ENCODE measurements around the gene RPP30. TPM values are rescaled to one million over a fixed set of nuclear protein-coding genes. Genes with fewer than 3 reads are reported as not detected.

Gene RPP30
- total RNA-seq, 1 experiment from 2014 or later, result 32.4 TPM

DNA sequence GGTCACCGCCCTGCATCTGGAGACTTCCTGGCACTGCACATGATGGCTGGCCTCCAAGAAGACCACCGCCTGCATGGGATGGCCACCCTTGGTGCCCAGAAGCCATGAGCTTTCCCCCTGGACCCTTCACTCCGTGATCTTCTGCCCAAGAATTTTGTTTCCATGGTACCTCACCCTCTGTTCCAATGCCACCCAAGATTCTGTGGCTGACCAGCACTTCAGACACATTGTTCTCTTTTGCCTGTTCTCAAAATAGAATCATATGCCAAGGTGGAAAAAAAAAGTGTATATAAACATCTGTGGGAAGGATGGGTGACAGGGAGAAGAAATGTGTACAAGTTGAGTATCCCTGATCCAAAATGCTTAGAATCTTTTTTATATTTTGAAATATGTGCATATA is 26.0 kb upstream of the RPP30 start:
- no peak overlapping the region for H3K27ac ChIP-seq
- no peak overlapping the region for H3K4me2 ChIP-seq
- no peak for DNase-seq
- TF ChIP-seq EZH2 (IDR thresholded peaks at IDR 0.05; ENCODE audit: low read depth), result no peak
- TF ChIP-seq, protein P1, sequence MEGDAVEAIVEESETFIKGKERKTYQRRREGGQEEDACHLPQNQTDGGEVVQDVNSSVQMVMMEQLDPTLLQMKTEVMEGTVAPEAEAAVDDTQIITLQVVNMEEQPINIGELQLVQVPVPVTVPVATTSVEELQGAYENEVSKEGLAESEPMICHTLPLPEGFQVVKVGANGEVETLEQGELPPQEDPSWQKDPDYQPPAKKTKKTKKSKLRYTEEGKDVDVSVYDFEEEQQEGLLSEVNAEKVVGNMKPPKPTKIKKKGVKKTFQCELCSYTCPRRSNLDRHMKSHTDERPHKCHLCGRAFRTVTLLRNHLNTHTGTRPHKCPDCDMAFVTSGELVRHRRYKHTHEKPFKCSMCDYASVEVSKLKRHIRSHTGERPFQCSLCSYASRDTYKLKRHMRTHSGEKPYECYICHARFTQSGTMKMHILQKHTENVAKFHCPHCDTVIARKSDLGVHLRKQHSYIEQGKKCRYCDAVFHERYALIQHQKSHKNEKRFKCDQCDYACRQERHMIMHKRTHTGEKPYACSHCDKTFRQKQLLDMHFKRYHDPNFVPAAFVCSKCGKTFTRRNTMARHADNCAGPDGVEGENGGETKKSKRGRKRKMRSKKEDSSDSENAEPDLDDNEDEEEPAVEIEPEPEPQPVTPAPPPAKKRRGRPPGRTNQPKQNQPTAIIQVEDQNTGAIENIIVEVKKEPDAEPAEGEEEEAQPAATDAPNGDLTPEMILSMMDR (conservative IDR thresholded peaks at IDR 0.05), result no peak
- H3K4me3 ChIP-seq, result no peak overlapping the region
- H3K27me3 ChIP-seq (ENCODE audit: insufficient read depth, low read depth), result no peaks in the 10 kb centered on the region
- ChIA-PET CTCF (no interaction called here), POLR2A (ENCODE audit: unreplicated experiment) (no interaction called here)
- no peak overlapping the region for H2AFZ ChIP-seq
- intact Hi-C loops (cut with micrococcal nuclease; ENCODE audit: unreplicated experiment), result no loop called here
- no peaks in the 10 kb centered on the region for H3K4me1 ChIP-seq (replicated peaks; ENCODE audit: insufficient read depth)
- no peaks in the 10 kb centered on the region for H3K9me2 ChIP-seq (ENCODE audit: insufficient read depth)
- no peaks in the 10 kb centered on the region for H3K36me3 ChIP-seq (ENCODE audit: low read depth)
- no TSS peak for BruUV-seq (replicated peaks)
- H3K79me2 ChIP-seq (ENCODE audit: low read depth), result no peaks in the 10 kb centered on the region
- no peaks in the 10 kb centered on the region for H3K9me3 ChIP-seq (ENCODE audit: insufficient read depth, low read depth)
- no peaks in the 10 kb centered on the region for H4K20me1 ChIP-seq (ENCODE audit: insufficient read depth)
- no peaks in the 10 kb centered on the region for H3F3A ChIP-seq (ENCODE audit: insufficient read depth, low read depth)

DNA sequence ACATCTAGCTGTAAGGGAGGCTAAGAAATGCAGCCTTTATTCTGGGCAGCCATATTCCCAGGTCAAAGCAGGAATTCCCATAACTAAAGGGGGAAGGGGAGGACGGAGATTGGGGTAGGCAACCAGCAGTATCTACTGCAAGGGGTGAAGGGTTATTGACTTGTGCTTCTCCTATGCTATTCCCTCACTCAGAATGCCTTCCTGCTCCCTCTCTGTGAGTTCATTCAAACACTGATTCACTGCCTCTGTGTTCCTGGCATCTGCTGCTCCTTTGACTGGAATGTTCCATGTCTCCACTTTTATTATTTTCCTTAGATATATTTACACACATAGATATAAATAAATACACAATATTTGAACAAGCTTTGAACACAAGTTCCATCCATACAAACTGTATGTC is 25.0 kb upstream of the RPP30 start:
- intact Hi-C loops (cut with micrococcal nuclease; ENCODE audit: unreplicated experiment), result no loop called here
- no peaks in the 10 kb centered on the region for H3K36me3 ChIP-seq (ENCODE audit: low read depth)
- ChIA-PET CTCF (no interaction called here), POLR2A (ENCODE audit: unreplicated experiment) (no interaction called here)
- BruUV-seq (replicated peaks), result no TSS peak
- no peaks in the 10 kb centered on the region for H3K79me2 ChIP-seq (ENCODE audit: low read depth)
- TF ChIP-seq EZH2 (IDR thresholded peaks at IDR 0.05; ENCODE audit: low read depth), result no peak
- TF ChIP-seq, protein P1 (conservative IDR thresholded peaks at IDR 0.05), result no peak
- H3K4me2 ChIP-seq, result no peak overlapping the region
- H3F3A ChIP-seq (ENCODE audit: insufficient read depth, low read depth), result no peaks in the 10 kb centered on the region
- H2AFZ ChIP-seq, result no peak overlapping the region
- no peaks in the 10 kb centered on the region for H3K27me3 ChIP-seq (ENCODE audit: insufficient read depth, low read depth)
- H3K4me1 ChIP-seq (replicated peaks; ENCODE audit: insufficient read depth), result no peaks in the 10 kb centered on the region
- H4K20me1 ChIP-seq (ENCODE audit: insufficient read depth), result no peaks in the 10 kb centered on the region
- no peaks in the 10 kb centered on the region for H3K9me2 ChIP-seq (ENCODE audit: insufficient read depth)
- no peak overlapping the region for H3K4me3 ChIP-seq
- no peaks in the 10 kb centered on the region for H3K9me3 ChIP-seq (ENCODE audit: insufficient read depth, low read depth)
- H3K27ac ChIP-seq, result no peak overlapping the region
- DNase-seq, result no peak

DNA sequence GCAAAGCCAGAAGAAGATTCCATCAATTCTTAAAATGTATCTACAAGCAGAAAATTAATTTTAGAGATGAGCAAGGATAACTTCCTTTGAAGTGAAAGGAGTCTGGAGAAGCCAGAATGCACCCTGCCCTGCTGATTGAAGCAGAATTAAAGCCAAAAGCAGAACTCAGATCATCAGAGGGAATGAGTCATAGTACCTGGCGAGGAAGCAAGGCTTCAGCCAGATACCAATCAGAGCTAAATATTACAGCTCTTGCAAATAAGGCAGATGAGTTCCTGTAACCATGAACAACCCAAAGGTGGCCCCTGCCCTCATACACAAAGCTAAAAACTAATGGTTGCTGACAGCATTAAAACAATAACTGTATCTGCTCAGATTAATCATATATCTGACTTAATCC is 24.3 kb upstream of the RPP30 start:
- no peaks in the 10 kb centered on the region for H3K4me1 ChIP-seq (replicated peaks; ENCODE audit: insufficient read depth)
- no peaks in the 10 kb centered on the region for H3F3A ChIP-seq (ENCODE audit: insufficient read depth, low read depth)
- DNase-seq, result peak in 1 of 2 experiments; percentile 11
- no peak overlapping the region for H2AFZ ChIP-seq
- H3K9me2 ChIP-seq (ENCODE audit: insufficient read depth), result no peaks in the 10 kb centered on the region
- H3K4me3 ChIP-seq, result no peak overlapping the region
- H3K36me3 ChIP-seq (ENCODE audit: low read depth), result no peaks in the 10 kb centered on the region
- H4K20me1 ChIP-seq (ENCODE audit: insufficient read depth), result no peaks in the 10 kb centered on the region
- no TSS peak for BruUV-seq (replicated peaks)
- ChIA-PET CTCF (interaction anchor here (0.6 kb wide), 1 partner anchor 1587 kb away, joined by 7 read pairs; no protein-coding TSS in a partner anchor), POLR2A (ENCODE audit: unreplicated experiment) (no interaction called here)
- intact Hi-C loops (cut with micrococcal nuclease; ENCODE audit: unreplicated experiment), result no loop called here
- H3K4me2 ChIP-seq, result no peak overlapping the region
- H3K27ac ChIP-seq, result no peak overlapping the region
- H3K9me3 ChIP-seq (ENCODE audit: insufficient read depth, low read depth), result no peaks in the 10 kb centered on the region
- no peaks in the 10 kb centered on the region for H3K27me3 ChIP-seq (ENCODE audit: insufficient read depth, low read depth)
- H3K79me2 ChIP-seq (ENCODE audit: low read depth), result no peaks in the 10 kb centered on the region
- TF ChIP-seq EZH2 (IDR thresholded peaks at IDR 0.05; ENCODE audit: low read depth), result no peak
- TF ChIP-seq, protein P1 (conservative IDR thresholded peaks at IDR 0.05), result no peak

Measured in PC-9 (cell line).